ENCODE measurements around the gene LGR6. TPM values are rescaled to one million over a fixed set of nuclear protein-coding genes. Genes with fewer than 3 reads are reported as not detected.
"Not testable (repeated sequence)": the region's sequence is repeated elsewhere in the genome, so short reads cannot be mapped to it uniquely, and the experiment has no call there.

LGR6 gene
- polyA plus RNA-seq, 4 donors = 0.27 to 1.0 (median 0.28) TPM; not detected in 1

GRCh38 chr1:202187697-202188407 lies 5.7 kb upstream of the LGR6 start:
- peak overlapping the region in 1 of 3 donors; percentile 45 for H3K4me3 ChIP-seq (ENCODE audit: low read depth in 1 of 3, low read length in 3 of 3)
- 26 to 66% (median 42%) methylated on average over 6 to 8 of the region's 8 CpGs for WGBS, 3 donors
- peaks cover 0 to 47% (median 2%) of the 10 kb centered on the region in 3 donors for H3K4me1 ChIP-seq (ENCODE audit: control insufficient read depth in 3 of 3, insufficient read depth in 2 of 3, low read depth in 1 of 3, low read length in 2 of 3)
- H3K9me3 ChIP-seq (ENCODE audit: control insufficient read depth in 2 of 2, insufficient read depth in 1 of 2, low read depth in 1 of 2, low read length in 1 of 2) = no peaks in the 10 kb centered on the region
- no peak for FAIRE-seq
- no peaks in the 10 kb centered on the region for H3K36me3 ChIP-seq (ENCODE audit: control insufficient read depth in 3 of 3, insufficient read depth in 2 of 3, low read depth in 1 of 3, low read length in 3 of 3)
- no peak for DNase-seq
- H3K27me3 ChIP-seq (ENCODE audit: control insufficient read depth in 3 of 3, insufficient read depth in 3 of 3, low read length in 3 of 3) = peaks cover 0 to 2% (median 2%) of the 10 kb centered on the region in 3 donors
- peak overlapping the region in 1 of 3 donors; percentile 16 for H3K27ac ChIP-seq (ENCODE audit: low read depth in 1 of 3, low read length in 2 of 3)

GRCh38 chr1:202189001-202189790 lies 4.4 kb upstream of the LGR6 start:
- WGBS, 3 donors = 34 to 46% (median 40%) methylated on average over 20 of the region's 20 CpGs
- Histone ChIP-seq H3K36me3 (ENCODE audit: control insufficient read depth in 3 of 3, insufficient read depth in 2 of 3, low read depth in 1 of 3, low read length in 3 of 3) (no peaks in the 10 kb centered on the region), H3K27ac (ENCODE audit: low read depth in 1 of 3, low read length in 2 of 3) (peak overlapping the region in 1 of 3 donors; percentile 83), H3K27me3 (ENCODE audit: control insufficient read depth in 3 of 3, insufficient read depth in 3 of 3, low read length in 3 of 3) (peaks cover 0 to 14% (median 3%) of the 10 kb centered on the region in 3 donors), H3K9me3 (ENCODE audit: control insufficient read depth in 2 of 2, insufficient read depth in 1 of 2, low read depth in 1 of 2, low read length in 1 of 2) (no peaks in the 10 kb centered on the region), H3K4me3 (ENCODE audit: low read depth in 1 of 3, low read length in 3 of 3) (no peak overlapping the region), H3K4me1 (ENCODE audit: control insufficient read depth in 3 of 3, insufficient read depth in 2 of 3, low read depth in 1 of 3, low read length in 2 of 3) (peaks cover 0 to 56% (median 2%) of the 10 kb centered on the region in 3 donors)
- no peak for FAIRE-seq
- peak; percentile 71 to 80 for DNase-seq

- Histone ChIP-seq H3K27me3 (ENCODE audit: control insufficient read depth in 3 of 3, insufficient read depth in 3 of 3, low read length in 3 of 3) (peaks cover 0 to 20% (median 3%) of the 10 kb centered on the region in 3 donors), H3K9me3 (ENCODE audit: control insufficient read depth in 2 of 2, insufficient read depth in 1 of 2, low read depth in 1 of 2, low read length in 1 of 2) (no peaks in the 10 kb centered on the region), H3K27ac (ENCODE audit: low read depth in 1 of 3, low read length in 2 of 3) (peak overlapping the region in 1 of 3 donors; percentile 83), H3K4me3 (ENCODE audit: low read depth in 1 of 3, low read length in 3 of 3) (no peak overlapping the region), H3K36me3 (ENCODE audit: control insufficient read depth in 3 of 3, insufficient read depth in 2 of 3, low read depth in 1 of 3, low read length in 3 of 3) (no peaks in the 10 kb centered on the region), H3K4me1 (ENCODE audit: control insufficient read depth in 3 of 3, insufficient read depth in 2 of 3, low read depth in 1 of 3, low read length in 2 of 3) (peaks cover 0 to 56% (median 2%) of the 10 kb centered on the region in 3 donors)
- DNase-seq (peak; percentile 42 to 77), FAIRE-seq (no peak)
- WGBS, 3 donors = 37 to 65% (median 46%) methylated on average over 7 of the region's 7 CpGs
Measured at GRCh38 chr1:202189918-202190715, 3.5 kb upstream of the LGR6 start.

GRCh38 chr1:202191391-202191790 lies 2.2 kb upstream of the LGR6 start:
- H3K27ac ChIP-seq (ENCODE audit: low read depth in 1 of 3, low read length in 2 of 3); H3K9me3 ChIP-seq (ENCODE audit: control insufficient read depth in 2 of 2, insufficient read depth in 1 of 2, low read depth in 1 of 2, low read length in 1 of 2); FAIRE-seq; H3K4me3 ChIP-seq (ENCODE audit: low read depth in 1 of 3, low read length in 3 of 3); DNase-seq; H3K36me3 ChIP-seq (ENCODE audit: control insufficient read depth in 3 of 3, insufficient read depth in 2 of 3, low read depth in 1 of 3, low read length in 3 of 3): not testable (repeated sequence)
- Histone ChIP-seq H3K27me3 (ENCODE audit: control insufficient read depth in 3 of 3, insufficient read depth in 3 of 3, low read length in 3 of 3) (peaks cover 0 to 31% (median 3%) of the 10 kb centered on the region in 3 donors), H3K4me1 (ENCODE audit: control insufficient read depth in 3 of 3, insufficient read depth in 2 of 3, low read depth in 1 of 3, low read length in 2 of 3) (peaks cover 0 to 53% (median 2%) of the 10 kb centered on the region in 3 donors)
- WGBS, 3 donors = 85 to 90% (median 87%) methylated on average over 2 to 20 of the region's 33 CpGs

GRCh38 chr1:202192770-202193613 lies 607 bp upstream of the LGR6 start:
- 19 to 30% (median 22%) methylated on average over 18 of the region's 18 CpGs for WGBS, 3 donors
- Histone ChIP-seq H3K4me1 (ENCODE audit: control insufficient read depth in 3 of 3, insufficient read depth in 2 of 3, low read depth in 1 of 3, low read length in 2 of 3) (peaks cover 0 to 37% (median 2%) of the 10 kb centered on the region in 3 donors), H3K36me3 (ENCODE audit: control insufficient read depth in 3 of 3, insufficient read depth in 2 of 3, low read depth in 1 of 3, low read length in 3 of 3) (no peaks in the 10 kb centered on the region), H3K27ac (ENCODE audit: low read depth in 1 of 3, low read length in 2 of 3) (no peak overlapping the region), H3K9me3 (ENCODE audit: control insufficient read depth in 2 of 2, insufficient read depth in 1 of 2, low read depth in 1 of 2, low read length in 1 of 2) (no peaks in the 10 kb centered on the region), H3K27me3 (ENCODE audit: control insufficient read depth in 3 of 3, insufficient read depth in 3 of 3, low read length in 3 of 3) (peaks cover 0 to 31% (median 3%) of the 10 kb centered on the region in 3 donors), H3K4me3 (ENCODE audit: low read depth in 1 of 3, low read length in 3 of 3) (no peak overlapping the region)
- FAIRE-seq (no peak), DNase-seq (peak; percentile 46 to 72)

- 61 to 74% (median 67%) methylated on average over 10 to 11 of the region's 11 CpGs for WGBS, 3 donors
- H3K9me3 ChIP-seq (ENCODE audit: control insufficient read depth in 2 of 2, insufficient read depth in 1 of 2, low read depth in 1 of 2, low read length in 1 of 2) = no peaks in the 10 kb centered on the region
- no peak overlapping the region for H3K4me3 ChIP-seq (ENCODE audit: low read depth in 1 of 3, low read length in 3 of 3)
- no peaks in the 10 kb centered on the region for H3K36me3 ChIP-seq (ENCODE audit: control insufficient read depth in 3 of 3, insufficient read depth in 2 of 3, low read depth in 1 of 3, low read length in 3 of 3)
- DNase-seq (no peak), FAIRE-seq (no peak)
- H3K27me3 ChIP-seq (ENCODE audit: control insufficient read depth in 3 of 3, insufficient read depth in 3 of 3, low read length in 3 of 3) = peaks cover 0 to 31% (median 3%) of the 10 kb centered on the region in 3 donors
- H3K4me1 ChIP-seq (ENCODE audit: control insufficient read depth in 3 of 3, insufficient read depth in 2 of 3, low read depth in 1 of 3, low read length in 2 of 3) = peaks cover 0 to 30% (median 3%) of the 10 kb centered on the region in 3 donors
- no peak overlapping the region for H3K27ac ChIP-seq (ENCODE audit: low read depth in 1 of 3, low read length in 2 of 3)
Measured at GRCh38 chr1:202194328-202194648, 689 bp downstream of the LGR6 start.

GRCh38 chr1:202197653-202198365 lies 4.2 kb downstream of the LGR6 start:
- H3K27ac ChIP-seq (ENCODE audit: low read depth in 1 of 3, low read length in 2 of 3) = no peak overlapping the region
- no peak overlapping the region for H3K4me3 ChIP-seq (ENCODE audit: low read depth in 1 of 3, low read length in 3 of 3)
- FAIRE-seq (no peak), DNase-seq (no peak)
- 33 to 60% (median 47%) methylated on average over 7 of the region's 7 CpGs for WGBS, 3 donors
- H3K36me3 ChIP-seq (ENCODE audit: control insufficient read depth in 3 of 3, insufficient read depth in 2 of 3, low read depth in 1 of 3, low read length in 3 of 3) = no peaks in the 10 kb centered on the region
- H3K9me3 ChIP-seq (ENCODE audit: control insufficient read depth in 2 of 2, insufficient read depth in 1 of 2, low read depth in 1 of 2, low read length in 1 of 2) = no peaks in the 10 kb centered on the region
- peaks cover 0 to 29% (median 3%) of the 10 kb centered on the region in 3 donors for H3K27me3 ChIP-seq (ENCODE audit: control insufficient read depth in 3 of 3, insufficient read depth in 3 of 3, low read length in 3 of 3)
- peaks cover 0 to 15% (median 8%) of the 10 kb centered on the region in 3 donors for H3K4me1 ChIP-seq (ENCODE audit: control insufficient read depth in 3 of 3, insufficient read depth in 2 of 3, low read depth in 1 of 3, low read length in 2 of 3)
